HG03159 (cell line): ENCODE results near the gene AKAP12.
"Not testable (repeated sequence)": the region's sequence is repeated elsewhere in the genome, so short reads cannot be mapped to it uniquely, and the experiment has no call there.

Source experiments
- ATAC-seq: cut with Tn5 transposase; IDR thresholded peaks from one replicate; pipeline ENCODE4 v1.9.1; 2021; ENCODE audit warnings: mild to moderate bottlenecking, moderate library complexity; ENCODE audit not compliant: unreplicated experiment

Gene AKAP12

DNA sequence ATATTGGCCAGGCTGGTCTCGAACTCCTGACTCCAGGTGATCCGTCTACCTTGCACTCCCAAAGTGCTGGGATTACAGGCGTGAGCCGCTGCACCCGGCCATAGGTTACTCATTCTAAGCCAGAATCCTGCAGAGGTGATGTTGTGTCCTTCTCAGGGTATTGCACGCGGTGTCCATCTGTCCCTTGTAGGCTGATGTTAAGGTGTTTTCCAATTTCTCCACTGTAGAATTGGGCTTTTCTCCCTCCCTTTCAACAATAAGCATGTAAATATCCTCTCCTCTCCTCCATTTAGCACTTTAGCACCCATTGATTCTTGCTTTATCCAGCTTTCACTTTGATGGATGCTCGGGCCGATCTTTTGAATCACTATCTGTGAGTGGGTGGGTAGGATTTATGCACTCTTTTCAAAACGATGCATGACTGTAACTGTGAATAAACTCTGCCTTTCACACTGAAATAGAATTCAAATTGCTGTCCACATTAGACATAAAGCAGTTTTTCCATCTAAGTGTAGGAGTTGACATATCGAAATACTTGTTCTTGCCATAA is 99.0 kb downstream of the AKAP12 start:
- ATAC-seq: no peak

DNA sequence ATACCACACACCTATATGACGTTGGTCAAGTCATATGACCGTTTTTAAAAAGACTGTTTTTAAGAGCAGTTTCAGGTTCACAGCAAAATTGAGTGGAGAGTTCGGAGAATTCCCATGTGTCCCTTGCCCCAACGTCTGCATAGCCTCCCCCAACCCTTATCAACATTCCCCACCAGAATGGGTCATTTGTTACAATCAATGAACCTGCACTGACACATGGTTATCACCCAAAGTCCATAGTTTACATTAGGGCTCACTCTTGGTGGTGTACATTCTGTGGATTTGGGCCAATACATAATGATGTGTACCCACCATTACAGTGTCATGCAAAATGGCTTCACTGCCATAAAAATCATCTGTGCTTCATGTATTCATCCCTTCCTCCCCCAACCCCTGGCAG is 99.6 kb downstream of the AKAP12 start:
- ATAC-seq: no peak

GRCh38 chr6:151340219-151340978 is 100.6 kb downstream of the AKAP12 start:
- ATAC-seq: no peak

DNA sequence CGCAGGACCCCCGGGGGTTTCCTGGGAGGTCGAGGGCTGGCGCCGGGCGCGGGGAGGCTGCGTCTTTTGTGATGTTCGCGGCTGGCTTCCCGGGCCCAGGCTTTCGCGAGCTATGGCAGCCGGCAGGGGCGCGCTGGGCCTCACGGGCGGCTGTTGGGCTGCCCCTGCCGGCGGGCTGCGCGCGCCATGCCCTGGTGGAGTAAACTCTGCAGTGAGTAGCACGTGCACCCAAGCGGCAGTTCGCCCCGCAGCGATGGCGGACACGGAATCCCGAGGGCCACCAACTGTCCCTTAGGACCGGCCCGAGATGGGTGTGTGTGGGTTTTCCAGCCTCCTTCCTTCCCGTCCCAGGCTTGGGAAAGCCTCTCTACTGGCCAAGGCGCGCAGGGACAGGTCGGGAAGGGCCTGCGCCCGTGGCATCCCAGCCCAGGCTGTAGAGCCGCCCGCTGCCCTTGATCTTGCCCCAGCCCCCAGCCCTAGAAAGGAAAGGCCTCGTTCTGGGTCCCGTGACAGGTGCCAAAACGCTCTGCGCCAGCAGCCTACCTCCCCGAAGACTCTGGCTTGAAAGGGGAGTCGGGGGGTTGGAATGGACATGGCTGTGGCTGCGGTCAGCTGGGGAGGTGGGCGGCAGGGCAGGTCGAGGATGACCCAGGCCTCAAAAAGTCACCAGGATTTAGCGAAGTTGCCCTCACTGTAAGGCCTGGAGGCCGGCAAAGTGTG is 101.9 kb downstream of the AKAP12 start:
- ATAC-seq: no peak

DNA sequence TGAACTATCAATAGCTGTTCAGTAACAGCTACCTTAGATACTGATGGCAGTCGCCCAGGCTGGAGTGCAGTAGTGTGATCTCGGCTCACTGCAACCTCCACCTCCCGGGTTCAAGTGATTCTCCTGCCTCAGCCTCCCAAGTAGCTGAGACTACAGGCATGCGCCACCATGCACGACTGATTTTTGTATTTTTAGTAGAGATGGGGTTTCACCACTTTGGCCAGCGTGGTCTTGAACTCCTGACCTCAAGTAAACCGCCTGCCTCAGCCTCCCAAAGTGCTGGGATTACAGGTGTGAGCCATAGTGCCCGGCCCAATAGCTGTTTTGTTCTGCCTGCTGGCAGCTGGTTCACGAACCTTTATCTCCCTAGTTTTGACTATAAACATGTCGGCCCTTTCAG is 103.0 kb downstream of the AKAP12 start:
- ATAC-seq: not testable (repeated sequence)

DNA sequence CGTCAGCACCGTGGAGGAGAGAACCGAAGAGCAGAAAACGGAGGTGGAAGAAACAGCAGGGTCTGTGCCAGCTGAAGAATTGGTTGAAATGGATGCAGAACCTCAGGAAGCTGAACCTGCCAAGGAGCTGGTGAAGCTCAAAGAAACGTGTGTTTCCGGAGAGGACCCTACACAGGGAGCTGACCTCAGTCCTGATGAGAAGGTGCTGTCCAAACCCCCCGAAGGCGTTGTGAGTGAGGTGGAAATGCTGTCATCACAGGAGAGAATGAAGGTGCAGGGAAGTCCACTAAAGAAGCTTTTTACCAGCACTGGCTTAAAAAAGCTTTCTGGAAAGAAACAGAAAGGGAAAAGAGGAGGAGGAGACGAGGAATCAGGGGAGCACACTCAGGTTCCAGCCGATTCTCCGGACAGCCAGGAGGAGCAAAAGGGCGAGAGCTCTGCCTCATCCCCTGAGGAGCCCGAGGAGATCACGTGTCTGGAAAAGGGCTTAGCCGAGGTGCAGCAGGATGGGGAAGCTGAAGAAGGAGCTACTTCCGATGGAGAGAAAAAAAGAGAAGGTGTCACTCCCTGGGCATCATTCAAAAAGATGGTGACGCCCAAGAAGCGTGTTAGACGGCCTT is 110.0 kb downstream of the AKAP12 start:
- no peak for ATAC-seq

- ATAC-seq: no peak
Measured at GRCh38 chr6:151350442-151351145, 110.8 kb downstream of the AKAP12 start.

DNA sequence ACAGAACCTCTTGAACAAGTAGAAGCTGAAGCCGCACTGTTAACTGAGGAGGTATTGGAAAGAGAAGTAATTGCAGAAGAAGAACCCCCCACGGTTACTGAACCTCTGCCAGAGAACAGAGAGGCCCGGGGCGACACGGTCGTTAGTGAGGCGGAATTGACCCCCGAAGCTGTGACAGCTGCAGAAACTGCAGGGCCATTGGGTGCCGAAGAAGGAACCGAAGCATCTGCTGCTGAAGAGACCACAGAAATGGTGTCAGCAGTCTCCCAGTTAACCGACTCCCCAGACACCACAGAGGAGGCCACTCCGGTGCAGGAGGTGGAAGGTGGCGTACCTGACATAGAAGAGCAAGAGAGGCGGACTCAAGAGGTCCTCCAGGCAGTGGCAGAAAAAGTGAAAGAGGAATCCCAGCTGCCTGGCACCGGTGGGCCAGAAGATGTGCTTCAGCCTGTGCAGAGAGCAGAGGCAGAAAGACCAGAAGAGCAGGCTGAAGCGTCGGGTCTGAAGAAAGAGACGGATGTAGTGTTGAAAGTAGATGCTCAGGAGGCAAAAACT is 111.5 kb downstream of the AKAP12 start:
- ATAC-seq: no peak

- ATAC-seq: no peak
Measured at GRCh38 chr6:151351731-151352130, 112.0 kb downstream of the AKAP12 start.

GRCh38 chr6:151352410-151353396 is 112.9 kb downstream of the AKAP12 start:
- no peak for ATAC-seq

- no peak for ATAC-seq
Measured at GRCh38 chr6:151353795-151354194, 114.0 kb downstream of the AKAP12 start.

DNA sequence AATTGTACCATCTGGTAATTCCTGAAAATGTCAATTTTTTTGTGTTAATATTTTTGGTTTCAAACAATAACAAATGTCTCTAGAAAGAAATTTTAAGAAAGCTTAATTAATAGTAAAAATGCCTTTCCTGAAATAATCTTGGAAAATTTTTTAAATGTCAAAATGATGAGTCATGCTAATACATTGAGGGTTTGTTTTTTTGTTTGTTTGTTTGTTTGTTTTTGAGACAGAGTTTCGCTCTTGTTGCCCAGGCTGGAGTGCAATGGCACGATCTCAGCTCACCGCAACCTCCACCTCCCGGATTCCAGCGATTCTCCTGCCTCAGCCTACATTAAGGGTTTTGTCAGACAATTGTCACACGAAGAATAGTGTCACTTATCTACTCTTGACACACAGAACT is 117.2 kb downstream of the AKAP12 start:
- ATAC-seq: not testable (repeated sequence)

GRCh38 chr6:151357758-151358436 is 118.1 kb downstream of the AKAP12 start:
- ATAC-seq: no peak

DNA sequence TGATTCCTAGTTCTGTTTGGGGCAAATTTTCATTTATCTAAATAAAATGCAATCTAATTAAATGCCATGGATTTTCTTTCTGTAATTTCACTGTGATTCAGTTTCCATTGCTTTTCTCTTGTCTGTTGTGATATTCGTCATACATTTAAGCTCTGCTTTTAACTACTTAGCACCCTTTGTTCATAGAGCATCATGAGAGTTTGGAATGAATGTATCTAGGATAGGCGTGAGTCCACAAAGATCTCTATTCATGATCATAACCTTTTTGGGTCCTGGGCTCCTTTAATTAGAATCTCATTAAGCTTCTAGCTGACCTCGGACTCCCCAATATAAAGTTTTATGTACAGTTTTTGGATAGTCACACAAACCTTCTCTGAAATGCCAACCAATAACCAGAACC is 118.7 kb downstream of the AKAP12 start:
- no peak for ATAC-seq

DNA sequence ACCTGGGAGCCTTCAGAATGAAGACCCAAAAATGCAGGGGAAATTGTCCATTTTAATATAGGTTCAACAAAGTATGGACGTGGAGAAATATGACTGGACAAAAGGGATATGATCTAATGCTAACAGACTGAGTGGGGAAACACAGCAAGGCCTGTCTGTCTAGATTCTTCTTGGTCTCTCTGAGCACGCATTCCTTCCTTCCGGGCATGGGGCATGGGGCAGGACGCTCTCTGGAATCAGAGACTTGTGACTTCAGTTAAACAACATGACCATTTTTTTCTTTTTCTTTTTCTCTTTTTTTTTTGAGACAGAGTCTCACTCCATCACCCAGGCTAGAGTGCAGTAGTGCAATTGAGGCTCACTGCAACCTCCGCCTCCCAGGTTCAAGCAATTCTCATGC is 119.7 kb downstream of the AKAP12 start:
- ATAC-seq: no peak

- ATAC-seq: no peak
Measured at GRCh38 chr6:151365233-151365632, 125.5 kb downstream of the AKAP12 start.

DNA sequence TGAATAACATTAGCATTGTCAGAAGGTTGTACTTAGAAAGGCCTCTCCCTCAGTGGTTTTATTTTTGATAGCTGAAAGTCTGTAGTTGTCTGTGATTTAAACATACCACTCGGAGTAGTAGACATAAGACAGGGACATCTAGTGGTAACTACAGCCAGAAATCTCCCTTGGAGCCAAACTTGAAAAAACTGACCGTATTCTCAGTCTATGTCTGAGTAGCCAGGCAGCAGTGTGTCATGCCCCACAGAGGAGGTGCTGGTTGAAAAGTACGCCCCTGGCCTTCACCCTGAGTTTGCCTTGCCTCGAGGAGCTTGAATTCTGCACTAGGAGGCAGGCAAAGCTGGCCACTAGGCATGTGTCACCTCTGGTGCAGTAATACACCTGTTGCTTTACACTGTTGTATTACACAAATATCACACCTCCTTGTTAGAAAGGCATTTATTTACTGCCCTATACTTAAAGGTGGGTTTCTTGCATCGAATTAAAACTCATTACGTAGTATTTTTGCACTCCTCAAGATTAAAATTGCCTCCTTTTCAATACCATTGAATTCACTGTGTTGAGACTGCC is 130.8 kb downstream of the AKAP12 start:
- ATAC-seq: no peak

- ATAC-seq: no peak
Measured at GRCh38 chr6:151372164-151372563, 132.4 kb downstream of the AKAP12 start.
